ENCODE measurements around the gene OR10J5.

DNA sequence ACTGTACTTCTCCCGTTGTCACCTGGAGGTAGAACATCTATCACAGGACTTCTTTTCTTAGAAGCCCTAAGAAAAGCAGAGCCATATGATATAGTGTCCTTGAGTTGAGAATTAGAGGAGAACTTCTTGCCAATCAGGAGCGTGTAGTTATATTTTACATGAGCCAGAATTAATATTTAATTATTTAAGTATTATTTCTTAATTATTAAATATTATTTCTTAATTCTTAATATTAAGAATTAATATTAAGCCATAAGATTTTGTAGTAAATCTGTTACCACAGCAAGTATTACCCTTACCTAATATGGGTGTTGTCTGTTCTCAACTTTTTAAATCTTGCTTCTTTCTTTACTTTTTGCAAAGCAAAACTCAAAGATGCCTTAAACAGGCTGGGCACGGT, 41.6 kb upstream of the OR10J5 start:
- TF ChIP-seq, protein P1, sequence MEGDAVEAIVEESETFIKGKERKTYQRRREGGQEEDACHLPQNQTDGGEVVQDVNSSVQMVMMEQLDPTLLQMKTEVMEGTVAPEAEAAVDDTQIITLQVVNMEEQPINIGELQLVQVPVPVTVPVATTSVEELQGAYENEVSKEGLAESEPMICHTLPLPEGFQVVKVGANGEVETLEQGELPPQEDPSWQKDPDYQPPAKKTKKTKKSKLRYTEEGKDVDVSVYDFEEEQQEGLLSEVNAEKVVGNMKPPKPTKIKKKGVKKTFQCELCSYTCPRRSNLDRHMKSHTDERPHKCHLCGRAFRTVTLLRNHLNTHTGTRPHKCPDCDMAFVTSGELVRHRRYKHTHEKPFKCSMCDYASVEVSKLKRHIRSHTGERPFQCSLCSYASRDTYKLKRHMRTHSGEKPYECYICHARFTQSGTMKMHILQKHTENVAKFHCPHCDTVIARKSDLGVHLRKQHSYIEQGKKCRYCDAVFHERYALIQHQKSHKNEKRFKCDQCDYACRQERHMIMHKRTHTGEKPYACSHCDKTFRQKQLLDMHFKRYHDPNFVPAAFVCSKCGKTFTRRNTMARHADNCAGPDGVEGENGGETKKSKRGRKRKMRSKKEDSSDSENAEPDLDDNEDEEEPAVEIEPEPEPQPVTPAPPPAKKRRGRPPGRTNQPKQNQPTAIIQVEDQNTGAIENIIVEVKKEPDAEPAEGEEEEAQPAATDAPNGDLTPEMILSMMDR (IDR thresholded peaks at IDR 0.05) = no peak
- TF ChIP-seq EP300 (IDR thresholded peaks at IDR 0.05) (no peak), POLR2A (IDR thresholded peaks at IDR 0.05) (no peak)
